DMS53 (cell line): Measurements from ENCODE around the gene ST13.
A peak's percentile ranks its signal among the peaks of the same experiment; 100 is the strongest.
"Not testable (repeated sequence)": the region's sequence is repeated elsewhere in the genome, so short reads cannot be mapped to it uniquely, and the experiment has no call there.

Experiments used
- DNase-seq: peaks from one replicate; lab custom pipeline; 2025; lab: John Stamatoyannopoulos, UW

ST13 gene

DNA sequence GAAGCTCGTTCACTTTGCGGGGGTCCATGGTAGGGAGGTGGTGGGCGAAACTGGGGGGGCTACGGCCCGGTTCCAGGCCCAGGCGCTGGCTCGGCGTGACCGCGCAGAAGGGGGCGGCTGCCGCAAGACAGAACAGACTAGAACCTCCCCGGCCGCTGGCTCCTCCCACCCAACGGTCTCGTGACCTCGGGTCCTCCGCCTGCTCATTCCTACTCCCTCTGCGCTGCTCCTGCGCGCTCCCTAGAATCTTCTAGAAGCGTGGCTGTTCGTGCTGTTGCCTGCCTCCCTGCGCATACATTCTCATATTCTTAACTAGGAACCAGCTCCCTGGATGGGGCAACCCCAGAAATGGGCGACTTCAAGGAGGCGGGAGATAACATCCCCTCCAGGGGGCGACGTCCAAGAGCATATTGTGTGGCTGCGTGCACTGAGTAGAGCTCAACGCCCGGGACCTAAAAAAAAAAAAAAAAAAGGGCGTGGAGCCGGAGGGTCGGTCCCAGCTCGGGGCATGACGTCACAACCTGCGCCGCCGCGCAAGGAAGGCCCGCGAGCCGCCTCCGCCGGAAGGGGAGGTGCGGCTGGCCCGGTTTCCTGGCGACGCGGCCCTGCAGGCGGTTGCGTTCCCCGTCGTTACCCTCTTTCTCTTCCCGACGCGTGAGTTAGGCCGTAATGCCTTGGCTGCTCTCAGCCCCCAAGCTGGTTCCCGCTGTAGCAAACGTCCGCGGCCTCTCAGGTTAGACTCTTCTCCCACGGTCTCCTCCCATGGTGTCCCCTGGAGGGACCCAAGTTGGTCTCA lies at the start of gene ST13, which contains the start of gene XPNPEP3:
TSS of gene ST13 (minus strand) at position 127 of the 796 bp plus-strand sequence. CDS start at position 28, 99 bp downstream.
TSS of gene XPNPEP3 (plus strand) at position 636 of the 796 bp plus-strand sequence. CDS start at position 670, 34 bp downstream.
- DNase-seq: peak; percentile 96

DNA sequence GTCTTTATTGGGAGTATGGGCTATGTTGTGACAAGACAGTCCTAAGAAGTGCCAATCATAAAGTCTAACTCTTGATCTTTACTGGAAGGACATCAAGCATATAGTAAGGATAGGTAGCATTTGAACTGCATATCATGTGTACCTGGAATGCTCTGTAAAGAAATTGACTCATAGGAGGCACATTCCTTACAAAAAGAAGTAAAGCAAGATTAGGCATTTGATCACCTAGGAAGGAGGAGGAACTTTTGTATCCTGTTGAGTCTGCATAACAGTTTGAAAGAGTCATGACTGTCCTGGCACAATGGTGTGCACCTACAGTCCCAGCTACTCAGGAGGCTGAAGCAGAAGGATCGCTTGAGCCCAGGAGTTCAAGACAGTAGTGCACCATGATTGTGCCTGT lies 47.7 kb upstream of the ST13 start:
- DNase-seq: no peak

DNA sequence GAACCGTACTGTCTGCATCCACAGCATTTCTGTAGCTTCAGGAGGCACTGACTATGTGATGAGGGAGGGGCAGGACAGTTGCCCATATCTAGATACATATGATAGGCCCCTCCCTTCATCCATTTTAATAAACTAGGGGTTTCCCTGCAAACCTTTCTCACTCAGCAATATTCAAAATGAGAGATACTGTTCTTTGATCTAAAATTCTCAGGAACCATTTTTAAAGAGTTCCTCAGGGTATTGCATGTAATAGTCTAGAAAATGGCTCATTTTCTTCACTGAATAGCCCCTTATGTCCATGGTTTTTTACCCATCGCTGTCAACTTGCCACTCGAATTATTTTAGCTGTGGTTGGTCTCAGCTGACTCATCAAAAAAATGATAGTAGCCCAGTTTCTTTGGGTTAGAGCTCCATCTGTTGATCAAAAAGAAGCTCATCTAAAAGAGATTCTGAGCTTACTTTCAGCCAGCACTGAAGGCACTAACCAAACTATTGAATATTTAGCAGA lies 42.5 kb upstream of the ST13 start:
- peak; percentile 65 for DNase-seq

DNA sequence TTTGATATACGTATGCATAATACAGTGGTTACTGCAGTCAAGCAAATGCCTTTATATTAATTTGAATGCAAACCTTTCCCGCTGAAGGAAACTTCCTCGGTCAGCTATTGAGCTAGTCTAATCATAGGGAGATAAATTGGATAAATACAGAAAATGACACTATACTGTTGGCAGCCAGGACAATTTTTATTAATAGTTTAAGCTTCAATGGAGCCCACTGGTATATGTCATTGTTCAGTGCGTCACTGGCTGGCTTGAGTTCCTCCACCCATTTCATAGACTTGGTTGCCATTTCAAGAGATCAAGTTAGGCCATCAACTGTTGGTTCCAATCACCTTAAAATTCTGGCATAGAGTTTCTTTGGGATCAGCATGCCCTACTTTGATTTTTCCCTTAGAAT lies 38.0 kb upstream of the ST13 start:
- DNase-seq: no peak

- DNase-seq: no peak
Observed at GRCh38 chr22:40890881-40891280, 34.4 kb upstream of the ST13 start.

DNA sequence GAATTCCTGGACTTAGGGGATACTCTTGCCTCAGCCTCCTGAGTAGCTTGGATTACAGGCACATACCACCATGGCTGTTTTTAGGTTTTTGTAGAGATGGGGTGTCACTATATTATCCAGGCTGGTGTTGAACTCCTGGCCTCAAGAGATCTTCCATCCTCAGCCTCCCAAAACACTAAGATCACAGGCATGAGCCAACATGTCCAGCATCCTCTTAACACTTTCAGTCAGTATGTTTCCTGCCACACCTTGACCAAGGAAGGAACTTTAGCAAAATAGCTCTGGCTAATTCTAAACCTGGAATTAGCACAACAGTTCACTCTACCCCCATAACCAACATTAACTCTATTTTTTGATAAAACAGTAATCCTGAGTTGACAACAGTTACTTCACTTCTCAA lies 32.7 kb upstream of the ST13 start:
- no peak for DNase-seq

GRCh38 chr22:40878922-40879321 lies 22.5 kb upstream of the ST13 start:
- DNase-seq: no peak

GRCh38 chr22:40877488-40877887 lies 21.0 kb upstream of the ST13 start:
- DNase-seq: no peak

DNA sequence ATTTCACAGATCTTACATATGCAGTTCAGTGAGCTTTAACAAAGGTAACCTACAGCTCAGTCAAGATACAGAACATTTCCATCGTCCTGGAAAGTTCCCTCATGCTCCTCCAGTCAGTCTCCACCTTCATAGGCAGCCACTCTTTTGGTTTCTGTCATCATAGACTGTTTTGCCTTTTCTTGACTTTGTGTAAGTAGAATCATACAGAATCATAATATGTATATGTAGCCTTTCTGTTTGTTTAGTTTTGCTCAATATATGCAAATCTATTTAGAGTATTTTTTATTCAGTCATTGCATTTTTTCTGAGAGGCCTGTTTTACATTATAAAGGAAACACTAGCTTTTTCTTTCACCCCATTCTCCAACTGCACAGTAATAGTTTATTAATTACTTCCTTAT lies 20.5 kb upstream of the ST13 start:
- DNase-seq: no peak

- no peak for DNase-seq
Observed at GRCh38 chr22:40875111-40875510, 18.7 kb upstream of the ST13 start.

- DNase-seq: no peak
Observed at GRCh38 chr22:40874016-40874415, 17.6 kb upstream of the ST13 start.

DNA sequence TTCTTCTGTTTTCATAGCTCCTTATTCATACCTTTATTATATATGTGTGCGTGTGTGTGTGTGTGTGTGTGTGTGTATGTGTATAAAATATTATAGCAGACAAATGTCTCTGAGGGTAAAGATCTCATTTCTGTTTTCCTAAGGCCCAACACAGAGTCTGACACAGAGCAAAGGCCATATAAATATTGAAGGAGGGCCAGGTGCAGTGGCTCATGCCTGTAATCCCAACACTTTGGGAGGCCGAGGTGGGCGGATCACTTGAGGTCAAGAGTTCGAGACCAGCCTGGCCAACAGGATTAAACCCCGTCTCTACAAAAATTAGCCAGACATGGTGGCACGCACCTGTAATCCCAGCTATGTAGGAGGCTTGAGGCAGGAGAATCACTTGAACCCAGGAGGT lies 11.9 kb upstream of the ST13 start:
- not testable (repeated sequence) for DNase-seq

GRCh38 chr22:40867109-40867508 lies 10.7 kb upstream of the ST13 start:
- DNase-seq: no peak

GRCh38 chr22:40862537-40862936 lies 6.1 kb upstream of the ST13 start:
- DNase-seq: no peak

DNA sequence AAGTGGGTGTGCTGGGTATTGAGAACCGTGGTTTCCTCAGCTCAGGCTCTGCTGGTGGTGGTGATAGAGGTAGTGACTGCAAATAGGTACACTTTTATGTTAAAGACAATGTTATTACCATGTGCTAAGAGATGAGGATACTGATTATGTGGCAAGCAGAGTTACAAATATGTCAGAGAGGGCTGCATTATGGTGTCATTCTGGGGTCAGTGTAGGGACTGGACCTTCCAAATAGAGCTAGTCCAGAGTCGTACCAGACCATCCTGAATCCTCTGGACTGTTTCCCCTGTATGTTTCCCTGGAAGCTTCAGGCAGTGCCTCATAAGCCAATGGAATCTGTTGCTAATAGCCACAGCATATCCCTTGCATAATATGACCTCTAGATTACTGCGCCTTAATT lies 5.6 kb upstream of the ST13 start, which contains the start of gene DNAJB7:
TSS of gene DNAJB7 (minus strand) at position 101 of the 400 bp plus-strand sequence. CDS start 119 bp downstream, outside the sequence.
- no peak for DNase-seq

DNA sequence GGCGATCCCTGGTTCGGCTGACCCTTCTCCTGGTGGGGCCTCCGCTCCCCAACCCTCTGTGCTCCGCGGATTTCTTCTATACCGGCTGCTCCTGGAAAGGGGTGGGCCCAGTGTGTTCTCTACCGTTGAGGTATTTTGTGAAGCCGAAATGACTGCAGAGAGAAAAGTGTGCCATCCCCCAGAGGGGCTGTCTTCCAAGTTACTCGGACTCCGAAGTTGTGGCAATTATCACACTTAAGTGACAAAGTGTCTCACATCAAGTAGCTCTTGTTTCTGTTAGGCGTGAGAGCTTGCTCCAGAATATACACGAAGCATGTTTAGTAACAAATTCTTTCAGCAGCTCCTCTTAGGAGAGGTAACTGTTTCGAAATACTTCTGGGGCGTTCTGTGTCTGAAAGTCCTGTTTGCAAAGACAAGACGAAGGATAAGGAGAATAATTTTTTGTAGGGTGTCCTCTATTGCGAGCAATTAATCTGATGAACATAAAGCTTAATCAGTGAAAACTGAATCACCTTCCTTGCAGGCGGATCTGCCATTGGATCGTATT lies 943 bp upstream of the ST13 start:
- peak; percentile 31 for DNase-seq

GRCh38 chr22:40855979-40856512 lies 393 bp downstream of the ST13 start:
- DNase-seq: peak; percentile 49

GRCh38 chr22:40855071-40855978 lies 1.1 kb downstream of the ST13 start:
- DNase-seq: peak; percentile 10

GRCh38 chr22:40853961-40854360 lies 2.5 kb downstream of the ST13 start:
- no peak for DNase-seq

GRCh38 chr22:40853333-40853732 lies 3.1 kb downstream of the ST13 start:
- DNase-seq: no peak

- not testable (repeated sequence) for DNase-seq
Observed at GRCh38 chr22:40845816-40846215, 10.6 kb downstream of the ST13 start.

- no peak for DNase-seq
Observed at GRCh38 chr22:40844951-40845350, 11.5 kb downstream of the ST13 start.
